GM23338 (cell line): ENCODE measurements around the gene FANCL. TPM values are rescaled to one million over a fixed set of nuclear protein-coding genes. Genes with fewer than 3 reads are reported as not detected.

Experiments used
- ATAC-seq: fragments of 200-7000 bp; cut with Tn5 transposase; 3 replicates; pipeline ENCODE4 v1.9.1; 2020
- DNase-seq: peaks from one replicate; pipeline ENCODE4 v3.0.0-alpha.2; 2015; ENCODE audit warnings: low spot score
- H2AFZ ChIP-seq: fragments of 200-600 bp; sonication (generic); 2 replicates; pipeline ENCODE4 v1.8.0; 2016; ENCODE audit warnings: antibody characterized with exemption, mild to moderate bottlenecking, moderate library complexity
- H3F3A ChIP-seq: fragments of 200-600 bp; sonication (generic); replicated peaks from 2 replicates; pipeline ENCODE4 v1.8.0; 2017; ENCODE audit warnings: antibody characterized with exemption, mixed run types, low read depth
- H3K27ac ChIP-seq: fragments of 200-600 bp; sonication (generic); 2 replicates; pipeline ENCODE4 v1.6.1; 2016; ENCODE audit warnings: low read depth
- H3K27me3 ChIP-seq: fragments of 200-600 bp; sonication (generic); 2 replicates; pipeline ENCODE4 v1.8.0; 2016; ENCODE audit warnings: mild to moderate bottlenecking, mixed run types, moderate library complexity; ENCODE audit not compliant: insufficient read depth
- H3K36me3 ChIP-seq: fragments of 200-600 bp; sonication (generic); 2 replicates; pipeline ENCODE4 v1.8.0; 2016; ENCODE audit warnings: mild to moderate bottlenecking; ENCODE audit not compliant: insufficient read depth
- H3K4me1 ChIP-seq: fragments of 200-600 bp; sonication (generic); 2 replicates; pipeline ENCODE4 v1.8.0; 2016; ENCODE audit warnings: mild to moderate bottlenecking, moderate library complexity; ENCODE audit not compliant: insufficient read depth
- H3K4me2 ChIP-seq: fragments of 200-600 bp; sonication (generic); 2 replicates; pipeline ENCODE4 v1.7.1; 2017; ENCODE audit warnings: mixed run types
- H3K4me3 ChIP-seq: fragments of 200-600 bp; sonication (generic); 2 replicates; pipeline ENCODE4 v1.6.1; 2016; ENCODE audit warnings: mixed run types
- H3K79me2 ChIP-seq: fragments of 200-600 bp; sonication (generic); replicated peaks from 2 replicates; pipeline ENCODE4 v1.8.0; 2017; ENCODE audit warnings: mild to moderate bottlenecking; ENCODE audit not compliant: insufficient read depth
- H3K9me2 ChIP-seq: fragments of 200-600 bp; sonication (generic); 2 replicates; pipeline ENCODE4 v1.8.0; 2017; ENCODE audit not compliant: insufficient read depth
- H4K20me1 ChIP-seq: fragments of 200-600 bp; sonication (generic); replicated peaks from 2 replicates; pipeline ENCODE4 v1.8.0; 2017; ENCODE audit warnings: mild to moderate bottlenecking; ENCODE audit not compliant: insufficient read depth
- H3K27ac Mint-ChIP-seq: 2 replicates; pipeline ENCODE4 v1.8.0; 2020; ENCODE audit warnings: inconsistent platforms, mild to moderate bottlenecking, moderate library complexity, mixed read lengths
- H3K27me3 Mint-ChIP-seq: 3 replicates; pipeline ENCODE4 v1.8.0; 2022; ENCODE audit warnings: low read depth, mild to moderate bottlenecking, moderate library complexity, mixed read lengths, inconsistent platforms; ENCODE audit not compliant: insufficient read depth, poor library complexity
- H3K36me3 Mint-ChIP-seq: 3 replicates; pipeline ENCODE4 v1.8.0; 2021; ENCODE audit warnings: low read depth, mild to moderate bottlenecking, inconsistent platforms, moderate library complexity, mixed read lengths
- H3K4me1 Mint-ChIP-seq: 3 replicates; pipeline ENCODE4 v1.8.0; 2020; ENCODE audit warnings: mild to moderate bottlenecking, inconsistent platforms, mixed read lengths
- H3K4me3 Mint-ChIP-seq: 3 replicates; pipeline ENCODE4 v1.8.0; 2021; ENCODE audit warnings: moderate library complexity, mild to moderate bottlenecking, inconsistent platforms, mixed read lengths
- H3K9me3 Mint-ChIP-seq: 3 replicates; pipeline ENCODE4 v1.8.0; 2020; ENCODE audit warnings: moderate library complexity, mild to moderate bottlenecking, inconsistent platforms, mixed read lengths
- EZH2 ChIP-seq: fragments of 200-600 bp; sonication (generic); IDR thresholded peaks from one replicate; pipeline ENCODE4 v1.8.0; 2017; ENCODE audit warnings: antibody characterized with exemption, mild to moderate bottlenecking, low read depth; ENCODE audit not compliant: unreplicated experiment
- JUNB ChIP-seq: IDR thresholded peaks from one replicate; pipeline ENCODE4 v1.6.1; 2016; ENCODE audit warnings: antibody characterized with exemption; ENCODE audit not compliant: unreplicated experiment
- POLR2AphosphoS5 ChIP-seq: IDR thresholded peaks from 2 replicates; pipeline ENCODE4 v1.6.1; 2016; ENCODE audit warnings: antibody characterized with exemption, low read depth
- REST ChIP-seq: IDR thresholded peaks from one replicate; pipeline ENCODE4 v1.6.1; 2018; ENCODE audit warnings: antibody characterized with exemption; ENCODE audit not compliant: unreplicated experiment
- STAT1 ChIP-seq: IDR thresholded peaks from one replicate; pipeline ENCODE4 v1.6.1; 2016; ENCODE audit warnings: antibody characterized with exemption; ENCODE audit not compliant: unreplicated experiment
- polyA plus RNA-seq: library from polyadenylated mRNA; unstranded; fragments of >200 nt; fragmentation: Nextera tagmentation; extraction: Ambion mirVana; gene quantifications from 2 replicates; pipeline ENCODE4 v1.2.1, GENCODE V29; 2016
- total RNA-seq: library from RNA; depleted of rRNA; stranded (reverse); fragments of >200 nt; shearing (Covaris generic); gene quantifications from 2 replicates; pipeline ENCODE4 v1.2.3, GENCODE V29; 2014
- TF ChIP-seq, protein P1 (sequence below): fragments of 250-450 bp; sonication (Bioruptor Pico); IDR thresholded peaks from 2 replicates; pipeline ENCODE4 v1.5.0; 2020; ENCODE audit warnings: mild to moderate bottlenecking, moderate library complexity

FANCL gene
- total and polyA plus RNA-seq, 2 experiments from 2014 or later = 90.4 to 97.8 TPM

- H3K36me3 ChIP-seq = no peaks in the 10 kb centered on the region; the same call in none of the 2 replicates
- Mint-ChIP-seq H3K4me1 (peaks cover 29% of the 10 kb centered on the region), H3K4me3 (no peak overlapping the region), H3K27me3 (no peaks in the 10 kb centered on the region), H3K36me3 (peaks cover 29% of the 10 kb centered on the region), H3K9me3 (no peaks in the 10 kb centered on the region), H3K27ac (no peak overlapping the region)
- H3K4me3 ChIP-seq = no peak overlapping the region
- H4K20me1 ChIP-seq = no peaks in the 10 kb centered on the region
- no peak for DNase-seq
- no peak overlapping the region for H2AFZ ChIP-seq
- H3K9me2 ChIP-seq = no peaks in the 10 kb centered on the region
- no peak overlapping the region for H3K4me2 ChIP-seq
- H3K27me3 ChIP-seq = no peaks in the 10 kb centered on the region
- H3K4me1 ChIP-seq = peaks cover 5% of the 10 kb centered on the region; the same call in 1 of the 2 replicates
- no peak overlapping the region for H3K27ac ChIP-seq
- TF ChIP-seq, protein P1, sequence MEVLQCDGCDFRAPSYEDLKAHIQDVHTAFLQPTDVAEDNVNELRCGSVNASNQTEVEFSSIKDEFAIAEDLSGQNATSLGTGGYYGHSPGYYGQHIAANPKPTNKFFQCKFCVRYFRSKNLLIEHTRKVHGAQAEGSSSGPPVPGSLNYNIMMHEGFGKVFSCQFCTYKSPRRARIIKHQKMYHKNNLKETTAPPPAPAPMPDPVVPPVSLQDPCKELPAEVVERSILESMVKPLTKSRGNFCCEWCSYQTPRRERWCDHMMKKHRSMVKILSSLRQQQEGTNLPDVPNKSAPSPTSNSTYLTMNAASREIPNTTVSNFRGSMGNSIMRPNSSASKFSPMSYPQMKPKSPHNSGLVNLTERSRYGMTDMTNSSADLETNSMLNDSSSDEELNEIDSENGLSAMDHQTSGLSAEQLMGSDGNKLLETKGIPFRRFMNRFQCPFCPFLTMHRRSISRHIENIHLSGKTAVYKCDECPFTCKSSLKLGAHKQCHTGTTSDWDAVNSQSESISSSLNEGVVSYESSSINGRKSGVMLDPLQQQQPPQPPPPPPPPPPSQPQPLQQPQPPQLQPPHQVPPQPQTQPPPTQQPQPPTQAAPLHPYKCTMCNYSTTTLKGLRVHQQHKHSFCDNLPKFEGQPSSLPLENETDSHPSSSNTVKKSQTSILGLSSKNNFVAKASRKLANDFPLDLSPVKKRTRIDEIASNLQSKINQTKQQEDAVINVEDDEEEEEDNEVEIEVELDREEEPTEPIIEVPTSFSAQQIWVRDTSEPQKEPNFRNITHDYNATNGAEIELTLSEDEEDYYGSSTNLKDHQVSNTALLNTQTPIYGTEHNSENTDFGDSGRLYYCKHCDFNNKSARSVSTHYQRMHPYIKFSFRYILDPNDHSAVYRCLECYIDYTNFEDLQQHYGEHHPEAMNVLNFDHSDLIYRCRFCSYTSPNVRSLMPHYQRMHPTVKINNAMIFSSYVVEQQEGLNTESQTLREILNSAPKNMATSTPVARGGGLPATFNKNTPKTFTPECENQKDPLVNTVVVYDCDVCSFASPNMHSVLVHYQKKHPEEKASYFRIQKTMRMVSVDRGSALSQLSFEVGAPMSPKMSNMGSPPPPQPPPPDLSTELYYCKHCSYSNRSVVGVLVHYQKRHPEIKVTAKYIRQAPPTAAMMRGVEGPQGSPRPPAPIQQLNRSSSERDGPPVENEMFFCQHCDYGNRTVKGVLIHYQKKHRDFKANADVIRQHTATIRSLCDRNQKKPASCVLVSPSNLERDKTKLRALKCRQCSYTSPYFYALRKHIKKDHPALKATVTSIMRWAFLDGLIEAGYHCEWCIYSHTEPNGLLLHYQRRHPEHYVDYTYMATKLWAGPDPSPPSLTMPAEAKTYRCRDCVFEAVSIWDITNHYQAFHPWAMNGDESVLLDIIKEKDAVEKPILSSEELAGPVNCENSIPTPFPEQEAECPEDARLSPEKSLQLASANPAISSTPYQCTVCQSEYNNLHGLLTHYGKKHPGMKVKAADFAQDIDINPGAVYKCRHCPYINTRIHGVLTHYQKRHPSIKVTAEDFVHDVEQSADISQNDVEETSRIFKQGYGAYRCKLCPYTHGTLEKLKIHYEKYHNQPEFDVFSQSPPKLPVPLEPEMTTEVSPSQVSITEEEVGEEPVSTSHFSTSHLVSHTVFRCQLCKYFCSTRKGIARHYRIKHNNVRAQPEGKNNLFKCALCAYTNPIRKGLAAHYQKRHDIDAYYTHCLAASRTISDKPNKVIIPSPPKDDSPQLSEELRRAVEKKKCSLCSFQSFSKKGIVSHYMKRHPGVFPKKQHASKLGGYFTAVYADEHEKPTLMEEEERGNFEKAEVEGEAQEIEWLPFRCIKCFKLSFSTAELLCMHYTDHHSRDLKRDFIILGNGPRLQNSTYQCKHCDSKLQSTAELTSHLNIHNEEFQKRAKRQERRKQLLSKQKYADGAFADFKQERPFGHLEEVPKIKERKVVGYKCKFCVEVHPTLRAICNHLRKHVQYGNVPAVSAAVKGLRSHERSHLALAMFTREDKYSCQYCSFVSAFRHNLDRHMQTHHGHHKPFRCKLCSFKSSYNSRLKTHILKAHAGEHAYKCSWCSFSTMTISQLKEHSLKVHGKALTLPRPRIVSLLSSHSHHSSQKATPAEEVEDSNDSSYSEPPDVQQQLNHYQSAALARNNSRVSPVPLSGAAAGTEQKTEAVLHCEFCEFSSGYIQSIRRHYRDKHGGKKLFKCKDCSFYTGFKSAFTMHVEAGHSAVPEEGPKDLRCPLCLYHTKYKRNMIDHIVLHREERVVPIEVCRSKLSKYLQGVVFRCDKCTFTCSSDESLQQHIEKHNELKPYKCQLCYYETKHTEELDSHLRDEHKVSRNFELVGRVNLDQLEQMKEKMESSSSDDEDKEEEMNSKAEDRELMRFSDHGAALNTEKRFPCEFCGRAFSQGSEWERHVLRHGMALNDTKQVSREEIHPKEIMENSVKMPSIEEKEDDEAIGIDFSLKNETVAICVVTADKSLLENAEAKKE (CRISPR knock-in tag) = no peak
- TF ChIP-seq JUNB (no peak), EZH2 (no peak), REST (no peak), STAT1 (no peak), POLR2AphosphoS5 (no peak)
- no peaks in the 10 kb centered on the region for H3F3A ChIP-seq
- peaks cover 56% of the 10 kb centered on the region for H3K79me2 ChIP-seq
- ATAC-seq = no peak
Observed at GRCh38 chr2:58228299-58228698, 12.8 kb downstream of the FANCL start.
